Progenitor cell of endocrine pancreas (in vitro differentiated cells): ENCODE measurements around the gene PPP2R1B. TPM values are rescaled to one million over a fixed set of nuclear protein-coding genes. Genes with fewer than 3 reads are reported as not detected.

ENCODE experiments used
- DNase-seq: peaks from one replicate; pipeline ENCODE4 v3.0.0; 2021; ENCODE audit warnings: low spot score; ENCODE audit not compliant: unreplicated experiment
- H3K27ac Mint-ChIP-seq: 2 replicates; pipeline ENCODE4 v1.8.0; 2021; ENCODE audit warnings: mild to moderate bottlenecking, moderate library complexity, mixed read lengths
- H3K27me3 Mint-ChIP-seq: 2 replicates; pipeline ENCODE4 v1.8.0; 2021; ENCODE audit warnings: mixed read lengths
- H3K36me3 Mint-ChIP-seq: 2 replicates; pipeline ENCODE4 v1.8.0; 2022; ENCODE audit warnings: mixed read lengths; ENCODE audit not compliant: insufficient read depth
- H3K4me1 Mint-ChIP-seq: 2 replicates; pipeline ENCODE4 v1.8.0; 2021; ENCODE audit warnings: low read depth, mixed read lengths
- H3K4me3 Mint-ChIP-seq: 2 replicates; pipeline ENCODE4 v1.8.0; 2021; ENCODE audit warnings: low read depth, mild to moderate bottlenecking, moderate library complexity, mixed read lengths
- H3K9me3 Mint-ChIP-seq: 2 replicates; pipeline ENCODE4 v1.8.0; 2021; ENCODE audit warnings: low read depth, mixed read lengths
- total RNA-seq: library from RNA; stranded (reverse); gene quantifications from 2 replicates; pipeline ENCODE4 v1.2.1, GENCODE V29; 2021
- TF ChIP-seq, protein P1 (sequence below): fragments of 200-600 bp; sonication (generic); IDR thresholded peaks from one replicate; pipeline ENCODE4 v1.5.0; 2021; ENCODE audit warnings: antibody characterized with exemption, mild to moderate bottlenecking; ENCODE audit not compliant: unreplicated experiment

The PPP2R1B gene
- total RNA-seq, 1 donor from 2014 or later = 92.6 TPM

DNA sequence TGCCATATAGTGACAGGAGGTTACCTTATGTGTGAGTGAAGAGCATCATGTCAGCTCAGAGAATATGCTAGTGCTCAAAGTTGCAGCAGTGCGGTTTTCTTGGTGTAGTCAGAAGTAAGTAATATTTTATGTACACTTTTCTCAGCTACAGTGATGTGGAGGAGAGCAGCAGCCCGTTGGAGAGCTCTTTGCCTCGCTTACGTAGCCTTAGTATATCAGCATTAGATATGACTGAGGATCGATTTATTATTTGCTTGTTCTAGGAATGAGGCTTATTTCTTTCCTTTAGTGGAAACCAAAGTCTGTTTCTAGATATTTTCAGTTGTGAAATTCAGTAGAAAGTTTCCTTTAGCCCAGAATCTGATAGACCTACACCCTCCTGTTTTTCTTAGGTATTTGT is 63.6 kb downstream of the PPP2R1B start:
- Mint-ChIP-seq H3K9me3 (no peaks in the 10 kb centered on the region), H3K27me3 (no peaks in the 10 kb centered on the region), H3K36me3 (peaks cover 35% of the 10 kb centered on the region), H3K4me1 (peaks cover 23% of the 10 kb centered on the region), H3K27ac (no peak overlapping the region), H3K4me3 (no peak overlapping the region)
- TF ChIP-seq, protein P1, sequence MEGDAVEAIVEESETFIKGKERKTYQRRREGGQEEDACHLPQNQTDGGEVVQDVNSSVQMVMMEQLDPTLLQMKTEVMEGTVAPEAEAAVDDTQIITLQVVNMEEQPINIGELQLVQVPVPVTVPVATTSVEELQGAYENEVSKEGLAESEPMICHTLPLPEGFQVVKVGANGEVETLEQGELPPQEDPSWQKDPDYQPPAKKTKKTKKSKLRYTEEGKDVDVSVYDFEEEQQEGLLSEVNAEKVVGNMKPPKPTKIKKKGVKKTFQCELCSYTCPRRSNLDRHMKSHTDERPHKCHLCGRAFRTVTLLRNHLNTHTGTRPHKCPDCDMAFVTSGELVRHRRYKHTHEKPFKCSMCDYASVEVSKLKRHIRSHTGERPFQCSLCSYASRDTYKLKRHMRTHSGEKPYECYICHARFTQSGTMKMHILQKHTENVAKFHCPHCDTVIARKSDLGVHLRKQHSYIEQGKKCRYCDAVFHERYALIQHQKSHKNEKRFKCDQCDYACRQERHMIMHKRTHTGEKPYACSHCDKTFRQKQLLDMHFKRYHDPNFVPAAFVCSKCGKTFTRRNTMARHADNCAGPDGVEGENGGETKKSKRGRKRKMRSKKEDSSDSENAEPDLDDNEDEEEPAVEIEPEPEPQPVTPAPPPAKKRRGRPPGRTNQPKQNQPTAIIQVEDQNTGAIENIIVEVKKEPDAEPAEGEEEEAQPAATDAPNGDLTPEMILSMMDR = no peak
- no peak for DNase-seq

DNA sequence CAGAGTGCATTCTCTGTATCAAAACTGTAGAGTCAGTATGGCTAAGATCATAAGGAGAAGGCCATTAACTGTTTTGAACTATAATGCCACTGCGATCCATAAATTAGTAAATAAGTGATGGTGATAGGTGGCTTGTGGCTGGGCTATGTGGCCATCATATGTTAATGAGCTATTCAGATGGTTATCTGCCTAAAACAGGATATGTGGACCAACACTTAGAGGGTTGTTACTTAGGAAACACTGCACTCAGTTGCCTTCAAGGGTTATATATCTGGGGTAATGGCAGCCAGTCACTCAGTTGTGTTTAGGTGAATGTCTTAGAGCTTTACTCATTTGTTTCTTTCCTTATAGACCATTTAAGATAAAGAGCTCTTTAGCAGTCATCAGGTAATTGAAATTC is 66.0 kb downstream of the PPP2R1B start:
- no peak overlapping the region for H3K4me3 Mint-ChIP-seq
- no peak overlapping the region for H3K27ac Mint-ChIP-seq
- DNase-seq = no peak
- TF ChIP-seq, protein P1 = no peak
- peaks cover 19% of the 10 kb centered on the region for H3K36me3 Mint-ChIP-seq
- peaks cover 37% of the 10 kb centered on the region for H3K4me1 Mint-ChIP-seq
- no peaks in the 10 kb centered on the region for H3K27me3 Mint-ChIP-seq
- H3K9me3 Mint-ChIP-seq = no peaks in the 10 kb centered on the region

DNA sequence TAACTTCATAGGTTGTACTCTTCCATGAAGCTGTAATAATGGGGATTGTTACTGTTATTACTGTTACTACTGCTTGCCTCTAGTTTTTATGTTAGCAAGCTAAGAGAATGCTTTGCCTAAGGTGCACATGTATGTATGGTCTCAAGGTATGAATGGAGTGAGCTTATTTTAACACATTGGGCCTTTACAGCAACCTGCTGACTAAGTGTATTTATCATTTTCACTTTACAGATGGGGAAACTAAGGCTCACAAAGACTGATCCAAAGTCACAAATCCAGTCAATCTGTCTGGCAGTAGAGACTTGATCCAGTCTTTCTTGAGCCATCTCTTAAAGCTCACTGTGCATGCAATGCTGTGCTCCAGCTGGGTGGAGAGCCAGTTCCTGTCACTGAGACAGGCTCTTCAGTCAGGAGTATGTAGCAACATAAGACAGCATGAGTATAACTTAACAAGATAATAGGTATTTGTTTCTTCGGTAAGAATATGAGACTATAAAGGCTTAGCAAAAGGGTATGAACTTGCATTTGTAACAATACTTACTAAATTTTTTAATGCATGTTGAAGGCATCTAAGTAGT is 66.5 kb downstream of the PPP2R1B start:
- TF ChIP-seq, protein P1 = no peak
- H3K27me3 Mint-ChIP-seq = no peaks in the 10 kb centered on the region
- H3K9me3 Mint-ChIP-seq = no peaks in the 10 kb centered on the region
- peaks cover 14% of the 10 kb centered on the region for H3K36me3 Mint-ChIP-seq
- no peak overlapping the region for H3K27ac Mint-ChIP-seq
- H3K4me1 Mint-ChIP-seq = peaks cover 37% of the 10 kb centered on the region
- DNase-seq = no peak
- no peak overlapping the region for H3K4me3 Mint-ChIP-seq

GRCh38 chr11:111698852-111699559 is 67.2 kb downstream of the PPP2R1B start:
- Mint-ChIP-seq H3K27me3 (no peaks in the 10 kb centered on the region), H3K36me3 (peaks cover 12% of the 10 kb centered on the region), H3K9me3 (no peaks in the 10 kb centered on the region), H3K4me3 (no peak overlapping the region), H3K27ac (no peak overlapping the region), H3K4me1 (peaks cover 39% of the 10 kb centered on the region)
- TF ChIP-seq, protein P1 = no peak
- DNase-seq = no peak

DNA sequence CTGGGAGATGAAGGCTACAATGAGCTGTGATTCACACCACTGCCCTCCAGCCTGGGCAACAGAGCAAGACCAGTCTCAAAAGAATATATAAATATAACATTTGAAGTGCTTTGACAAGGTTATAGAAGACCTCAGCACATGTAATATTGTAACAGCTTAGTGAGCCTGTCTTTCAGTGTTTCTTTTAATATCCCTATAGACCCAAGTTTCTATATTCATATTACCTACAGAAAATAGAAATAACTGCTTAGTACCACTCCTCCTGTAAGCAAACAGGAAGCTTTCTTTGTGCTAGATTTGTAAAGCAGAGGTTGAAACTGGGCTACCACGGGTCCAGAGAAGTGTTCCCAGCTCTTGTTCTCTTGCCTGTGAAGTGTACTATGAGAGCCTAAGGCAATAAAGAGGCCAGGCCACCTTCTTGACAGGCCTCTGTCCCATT is 68.2 kb downstream of the PPP2R1B start:
- no peak for DNase-seq
- Mint-ChIP-seq H3K9me3 (no peaks in the 10 kb centered on the region), H3K36me3 (peaks cover 6% of the 10 kb centered on the region), H3K4me1 (peaks cover 37% of the 10 kb centered on the region), H3K4me3 (no peak overlapping the region), H3K27me3 (no peaks in the 10 kb centered on the region), H3K27ac (no peak overlapping the region)
- TF ChIP-seq, protein P1 = no peak
